ENCODE results near the gene GPR27. TPM values are rescaled to one million over a fixed set of nuclear protein-coding genes. Genes with fewer than 3 reads are reported as not detected.

The GPR27 gene
- polyA plus RNA-seq, 1 donor (not counting 4 experiments of a cell fraction or from before 2014, with no cell fraction given) = 0.12 TPM

DNA sequence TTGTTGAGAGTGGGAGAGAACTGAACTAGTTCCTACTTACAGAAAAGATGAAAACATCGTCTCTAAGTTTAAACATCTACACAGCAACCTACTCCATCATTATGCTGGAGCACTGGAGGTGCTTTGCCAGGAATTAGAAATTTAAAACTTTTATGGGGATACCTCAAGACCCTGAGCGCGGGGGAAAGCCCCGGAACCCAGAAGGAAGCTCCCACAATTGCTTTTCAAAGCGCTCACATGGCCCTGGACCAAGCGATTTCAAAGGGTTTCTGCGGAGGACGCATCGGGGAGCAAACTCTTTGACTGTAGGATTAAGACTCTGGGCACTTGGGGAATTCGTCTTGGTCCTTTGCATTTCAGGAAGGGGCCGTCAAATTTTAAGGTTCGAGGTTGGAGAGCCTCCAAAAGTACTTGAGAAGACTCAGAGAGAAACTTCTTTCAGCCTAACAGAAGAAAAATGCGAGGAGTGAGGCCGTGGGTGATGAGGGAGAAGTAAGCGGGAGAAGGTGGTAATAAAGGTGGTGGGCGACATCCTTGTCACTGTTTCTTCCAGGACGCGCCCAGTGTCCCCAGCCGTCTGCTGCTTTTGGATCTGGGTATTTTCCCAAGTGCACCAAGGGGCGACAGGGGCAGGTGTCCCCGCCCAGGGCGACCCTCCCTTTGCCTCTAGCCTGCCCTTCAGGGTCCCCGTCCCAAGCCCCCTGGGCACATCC, 30.7 kb downstream of the GPR27 start:
- no peaks in the 10 kb centered on the region for H3K79me2 ChIP-seq (ENCODE audit: control insufficient read depth, insufficient read depth, low read length)
- no peak overlapping the region for H3K9ac ChIP-seq (ENCODE audit: control insufficient read depth, extremely low read depth, insufficient read depth, low read length)
- TF ChIP-seq EZH2 (IDR thresholded peaks at IDR 0.05; ENCODE audit: low read length) = peak; percentile 74
- TF ChIP-seq, protein P1, sequence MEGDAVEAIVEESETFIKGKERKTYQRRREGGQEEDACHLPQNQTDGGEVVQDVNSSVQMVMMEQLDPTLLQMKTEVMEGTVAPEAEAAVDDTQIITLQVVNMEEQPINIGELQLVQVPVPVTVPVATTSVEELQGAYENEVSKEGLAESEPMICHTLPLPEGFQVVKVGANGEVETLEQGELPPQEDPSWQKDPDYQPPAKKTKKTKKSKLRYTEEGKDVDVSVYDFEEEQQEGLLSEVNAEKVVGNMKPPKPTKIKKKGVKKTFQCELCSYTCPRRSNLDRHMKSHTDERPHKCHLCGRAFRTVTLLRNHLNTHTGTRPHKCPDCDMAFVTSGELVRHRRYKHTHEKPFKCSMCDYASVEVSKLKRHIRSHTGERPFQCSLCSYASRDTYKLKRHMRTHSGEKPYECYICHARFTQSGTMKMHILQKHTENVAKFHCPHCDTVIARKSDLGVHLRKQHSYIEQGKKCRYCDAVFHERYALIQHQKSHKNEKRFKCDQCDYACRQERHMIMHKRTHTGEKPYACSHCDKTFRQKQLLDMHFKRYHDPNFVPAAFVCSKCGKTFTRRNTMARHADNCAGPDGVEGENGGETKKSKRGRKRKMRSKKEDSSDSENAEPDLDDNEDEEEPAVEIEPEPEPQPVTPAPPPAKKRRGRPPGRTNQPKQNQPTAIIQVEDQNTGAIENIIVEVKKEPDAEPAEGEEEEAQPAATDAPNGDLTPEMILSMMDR (optimal IDR thresholded peaks at IDR 0.05 in 1 of 3, IDR thresholded peaks at IDR 0.05 in 1 of 3, conservative IDR thresholded peaks at IDR 0.05 in 1 of 3; ENCODE audit: extremely low read depth in 1 of 3, insufficient read depth in 2 of 3, low read length in 3 of 3) = no peak
- H3K4me2 ChIP-seq (ENCODE audit: control insufficient read depth, extremely low read depth, insufficient read depth, low read depth, low read length) = peak overlapping the region; percentile 16
- peaks cover 48% of the 10 kb centered on the region for H3K27me3 ChIP-seq (ENCODE audit: control insufficient read depth, extremely low read depth, insufficient read depth, low read length)
- H3K9me3 ChIP-seq (ENCODE audit: control insufficient read depth, low read depth, low read length) = no peaks in the 10 kb centered on the region
- no peak overlapping the region for H3K27ac ChIP-seq (ENCODE audit: control insufficient read depth, insufficient read depth, low read length)
- DNase-seq (ENCODE audit: low read depth, low spot score) (no peak), FAIRE-seq (no peak)
- no peak overlapping the region for H2AFZ ChIP-seq (ENCODE audit: control insufficient read depth, low read length)
- H3K4me3 ChIP-seq (ENCODE audit: control insufficient read depth in 2 of 3, extremely low read depth in 1 of 3, insufficient read depth in 2 of 3, low read depth in 1 of 3, low read length in 3 of 3) = no peak overlapping the region
- no peaks in the 10 kb centered on the region for H4K20me1 ChIP-seq (ENCODE audit: control insufficient read depth, extremely low read depth, insufficient read depth, low read length)
- H3K36me3 ChIP-seq (ENCODE audit: control insufficient read depth in 2 of 2, extremely low read depth in 1 of 2, insufficient read depth in 2 of 2, low read length in 2 of 2) = no peaks in the 10 kb centered on the region
- H3K4me1 ChIP-seq (ENCODE audit: control insufficient read depth, extremely low read depth, insufficient read depth, low read length) = peaks cover 5% of the 10 kb centered on the region
- dilution Hi-C loops (cut with MboI; ENCODE audit: extremely low pct_ligation_motif_present, low sequenced_read_pairs) = no loop called here
- no peaks in the 10 kb centered on the region for H3K9me1 ChIP-seq (ENCODE audit: control insufficient read depth, extremely low read depth, insufficient read depth, low read length)

DNA sequence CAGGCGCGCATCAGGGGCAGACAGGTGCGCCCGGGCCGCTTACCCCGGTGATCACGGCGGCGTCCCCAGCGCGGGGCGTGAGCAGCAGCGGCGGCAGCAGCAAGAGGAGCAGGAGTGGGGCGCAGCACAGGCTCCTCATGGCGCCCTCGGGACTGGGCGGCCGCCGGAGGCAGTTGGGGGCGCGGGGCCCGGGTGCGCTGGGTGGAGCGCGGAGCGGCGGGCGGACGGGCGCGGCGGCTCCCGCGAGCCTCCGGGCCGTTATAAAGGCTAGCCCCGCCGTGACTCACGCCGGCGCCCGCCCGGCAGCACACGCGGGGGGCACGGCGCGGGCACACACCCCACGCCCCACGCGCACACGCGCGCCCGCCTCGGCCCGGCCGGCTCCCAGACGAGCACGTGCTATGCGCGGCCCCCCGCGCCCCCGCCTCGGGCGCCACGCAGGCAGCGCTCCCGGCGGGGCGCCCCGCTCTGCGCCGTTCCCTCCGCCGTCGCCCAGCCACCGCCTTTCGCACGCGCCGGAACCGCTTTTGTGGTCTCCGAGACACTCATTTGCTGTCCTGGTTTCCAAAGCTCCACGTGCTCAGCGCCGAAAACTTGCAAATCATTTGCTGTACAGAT, 31.4 kb downstream of the GPR27 start, which contains the start of gene PROK2:
TSS of gene PROK2 (minus strand) at position 235 of the 618 bp plus-strand sequence. CDS start at position 139, 96 bp downstream.
- peak within 1 kb of the TSS; percentile 16 for H3K4me2 ChIP-seq (ENCODE audit: control insufficient read depth, extremely low read depth, insufficient read depth, low read depth, low read length)
- peaks cover 48% of the 10 kb centered on the region for H3K27me3 ChIP-seq (ENCODE audit: control insufficient read depth, extremely low read depth, insufficient read depth, low read length)
- no peaks in the 10 kb centered on the region for H3K9me1 ChIP-seq (ENCODE audit: control insufficient read depth, extremely low read depth, insufficient read depth, low read length)
- H3K36me3 ChIP-seq (ENCODE audit: control insufficient read depth in 2 of 2, extremely low read depth in 1 of 2, insufficient read depth in 2 of 2, low read length in 2 of 2) = no peaks in the 10 kb centered on the region
- H3K9ac ChIP-seq (ENCODE audit: control insufficient read depth, extremely low read depth, insufficient read depth, low read length) = no peak within 1 kb of the TSS
- H4K20me1 ChIP-seq (ENCODE audit: control insufficient read depth, extremely low read depth, insufficient read depth, low read length) = no peaks in the 10 kb centered on the region
- H3K9me3 ChIP-seq (ENCODE audit: control insufficient read depth, low read depth, low read length) = no peaks in the 10 kb centered on the region
- no peak for DNase-seq (ENCODE audit: low read depth, low spot score)
- H3K27ac ChIP-seq (ENCODE audit: control insufficient read depth, insufficient read depth, low read length) = no peak within 1 kb of the TSS
- no peak for FAIRE-seq
- H3K4me3 ChIP-seq (ENCODE audit: control insufficient read depth in 2 of 3, extremely low read depth in 1 of 3, insufficient read depth in 2 of 3, low read depth in 1 of 3, low read length in 3 of 3) = no peak within 1 kb of the TSS
- no peak within 1 kb of the TSS for H2AFZ ChIP-seq (ENCODE audit: control insufficient read depth, low read length)
- H3K79me2 ChIP-seq (ENCODE audit: control insufficient read depth, insufficient read depth, low read length) = no peaks in the 10 kb centered on the region
- dilution Hi-C loops (cut with MboI; ENCODE audit: extremely low pct_ligation_motif_present, low sequenced_read_pairs) = no loop called here
- H3K4me1 ChIP-seq (ENCODE audit: control insufficient read depth, extremely low read depth, insufficient read depth, low read length) = peaks cover 5% of the 10 kb centered on the region
- TF ChIP-seq, protein P1 (optimal IDR thresholded peaks at IDR 0.05 in 1 of 3, IDR thresholded peaks at IDR 0.05 in 1 of 3, conservative IDR thresholded peaks at IDR 0.05 in 1 of 3; ENCODE audit: extremely low read depth in 1 of 3, insufficient read depth in 2 of 3, low read length in 3 of 3) = no peak
- peak; percentile 69 for TF ChIP-seq EZH2 (IDR thresholded peaks at IDR 0.05; ENCODE audit: low read length)
